ACHN (cell line): ENCODE measurements around the gene SARNP.
"Not testable (repeated sequence)": the region's sequence is repeated elsewhere in the genome, so short reads cannot be mapped to it uniquely, and the experiment has no call there.

Experiments
- DNase-seq: peaks from one replicate; pipeline ENCODE4 v3.0.0-alpha.2; 2015
- in situ Hi-C: cut with HindIII; loops from 2 replicates; pipeline ENCODE4 v1.10.0; 2017; ENCODE audit warnings: low sequenced_read_pairs, low pct_ligation_motif_present, low pct_unique_long_range_greater_than_20kb

The SARNP gene

GRCh38 chr12:55814257-55814656 is 3.3 kb downstream of the SARNP start:
- no peak for DNase-seq
- in situ Hi-C loops = no loop called here

- no peak for DNase-seq
- in situ Hi-C loops = no loop called here
These were observed 5.4 kb downstream of the SARNP start for GRCh38 chr12:55812088-55812487.

- no peak for DNase-seq
- in situ Hi-C loops = no loop called here
These were observed 8.2 kb downstream of the SARNP start for GRCh38 chr12:55809274-55809673.

GRCh38 chr12:55806982-55807381 is 10.5 kb downstream of the SARNP start:
- DNase-seq = no peak
- in situ Hi-C loops = no loop called here

DNA sequence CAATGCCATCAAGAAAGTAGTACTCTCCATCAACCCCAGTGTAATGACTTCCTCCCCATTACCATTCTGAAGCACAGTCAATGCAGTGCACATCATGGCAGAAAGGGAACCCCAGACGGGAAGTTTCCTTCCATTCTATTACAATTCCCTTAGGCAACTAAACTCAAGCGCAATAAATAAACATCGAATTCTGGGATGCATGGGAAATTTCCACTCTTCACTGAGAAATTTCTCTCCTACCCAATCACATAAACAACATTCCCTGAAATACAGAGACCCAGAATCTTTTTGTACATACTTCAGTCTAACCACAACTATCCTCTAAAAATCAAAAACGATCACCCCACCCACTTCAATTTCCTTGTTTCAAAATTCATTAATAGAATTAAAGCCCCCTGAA is 20.0 kb downstream of the SARNP start:
- no peak for DNase-seq
- in situ Hi-C loops = no loop called here

GRCh38 chr12:55797068-55797467 is 20.5 kb downstream of the SARNP start:
- DNase-seq = peak; percentile 65

DNA sequence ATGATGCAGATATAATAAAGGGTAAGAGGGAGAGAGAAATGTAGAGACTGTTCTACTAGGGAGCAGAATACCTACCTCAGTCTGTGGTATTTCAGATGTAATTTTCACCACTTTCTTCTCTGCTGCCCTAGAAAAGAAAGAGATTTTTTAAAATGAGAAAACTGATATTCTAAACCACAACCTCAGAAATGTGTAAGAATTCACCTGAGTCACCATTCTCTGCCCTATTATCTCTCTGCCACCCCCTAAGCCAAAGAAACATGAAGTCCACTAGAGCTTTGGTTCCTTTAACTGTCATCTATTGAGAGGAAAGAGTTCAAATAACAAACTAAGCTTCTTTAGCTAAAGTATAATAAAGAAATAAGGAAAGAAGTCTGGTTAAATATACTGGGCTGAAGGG is 21.6 kb downstream of the SARNP start:
- no peak for DNase-seq
- in situ Hi-C loops = no loop called here

More at GRCh38 chr12:55797068-55797467, 20.5 kb downstream of the SARNP start:
- in situ Hi-C loops = no loop called here

DNA sequence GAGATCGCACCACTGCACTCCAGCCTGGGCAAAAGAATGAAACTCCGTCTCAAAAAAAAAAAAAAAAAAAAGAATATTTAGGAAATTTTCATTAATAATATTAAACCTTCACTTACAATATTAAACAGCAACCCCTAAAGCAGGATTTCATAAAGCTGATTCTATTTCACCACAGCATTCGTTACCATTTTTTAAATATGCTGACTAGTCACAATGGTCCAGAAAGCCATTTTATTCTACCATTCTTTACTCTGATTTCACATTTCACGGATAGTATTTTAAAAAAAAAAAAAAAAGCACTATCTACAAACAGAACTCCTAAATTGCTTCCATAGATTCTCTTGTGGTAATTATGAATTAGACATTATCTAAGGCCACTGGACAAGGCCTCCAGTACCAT is 27.6 kb downstream of the SARNP start:
- in situ Hi-C loops = no loop called here
- DNase-seq = no peak

- DNase-seq = no peak
- in situ Hi-C loops = no loop called here
These were observed 28.4 kb downstream of the SARNP start for GRCh38 chr12:55789171-55789570.

- in situ Hi-C loops = no loop called here
- DNase-seq = no peak
These were observed 29.0 kb downstream of the SARNP start for GRCh38 chr12:55788546-55788945.

- in situ Hi-C loops = no loop called here
- DNase-seq = no peak
These were observed 36.8 kb downstream of the SARNP start for GRCh38 chr12:55780685-55781084.

DNA sequence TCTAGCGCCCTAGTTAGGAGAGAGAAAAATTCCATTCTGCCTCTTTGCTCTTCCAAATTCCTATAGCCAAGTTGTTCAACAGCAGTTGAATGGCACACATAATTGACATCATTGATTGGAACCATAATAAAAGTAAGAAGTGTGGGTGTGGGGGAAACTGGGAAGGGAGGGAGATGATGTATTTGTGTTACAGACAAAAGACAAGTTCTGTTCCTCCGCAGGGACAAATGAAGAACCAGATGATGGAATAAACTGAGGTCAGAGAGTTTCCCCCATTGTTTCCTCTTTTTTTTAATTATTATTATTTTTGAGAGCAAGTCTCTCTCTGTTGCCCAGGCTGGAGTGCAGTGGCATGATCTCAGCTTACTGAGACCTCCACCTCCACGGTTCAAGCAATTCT is 39.7 kb downstream of the SARNP start:
- no peak for DNase-seq
- in situ Hi-C loops = no loop called here

- in situ Hi-C loops = no loop called here
- DNase-seq = no peak
These were observed 45.8 kb downstream of the SARNP start for GRCh38 chr12:55771736-55772135.

GRCh38 chr12:55767156-55767555 is 50.4 kb downstream of the SARNP start:
- in situ Hi-C loops = no loop called here

DNA sequence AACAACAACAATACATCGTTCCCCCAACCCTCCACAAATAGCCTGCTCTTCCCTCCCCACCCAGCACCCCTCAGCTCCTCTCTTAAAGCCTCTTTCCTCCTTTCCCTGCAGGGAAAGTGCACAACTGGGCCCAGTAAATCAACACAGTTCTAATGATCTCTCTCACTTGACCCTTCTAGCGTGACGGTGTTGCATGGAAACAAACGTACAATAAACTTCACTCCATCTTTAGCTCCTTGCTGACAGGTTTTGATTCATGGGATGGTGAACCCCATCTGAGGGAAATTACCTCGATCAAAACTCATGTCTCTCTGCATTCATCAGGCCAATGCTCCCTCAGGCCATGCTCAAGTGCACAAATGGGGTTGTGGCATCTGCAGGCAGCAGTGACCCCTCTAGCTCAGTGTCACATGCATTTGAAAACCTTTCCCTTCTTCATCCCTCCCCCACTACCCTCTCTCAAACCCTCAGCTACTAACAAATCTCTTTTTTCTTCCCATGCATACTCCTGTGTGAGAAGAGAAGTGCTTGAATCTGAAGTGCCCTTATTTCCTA is 51.7 kb downstream of the SARNP start:
- in situ Hi-C loops = no loop called here
- no peak for DNase-seq

More at GRCh38 chr12:55767156-55767555, 50.4 kb downstream of the SARNP start:
- no peak for DNase-seq

DNA sequence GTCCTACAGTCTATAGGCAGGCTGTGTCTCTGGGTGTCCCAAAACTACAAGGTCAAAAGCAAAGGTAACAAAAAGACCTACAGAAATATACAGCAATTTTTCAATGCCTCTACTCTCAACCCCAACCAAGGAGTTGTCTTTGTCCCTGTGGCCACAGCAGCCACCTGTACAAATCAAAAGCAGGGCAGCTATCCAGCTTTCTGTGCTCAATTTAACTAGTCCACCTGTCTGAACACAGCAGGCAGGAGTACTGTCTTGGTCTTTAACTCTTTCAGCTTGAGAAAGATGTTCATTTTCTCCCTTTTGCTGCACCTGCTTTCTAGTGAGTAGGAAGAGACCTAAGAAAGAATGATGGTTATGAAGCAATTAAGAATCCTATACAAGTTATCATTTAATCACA is 54.9 kb downstream of the SARNP start:
- no peak for DNase-seq
- in situ Hi-C loops = no loop called here

GRCh38 chr12:55760663-55761062 is 56.9 kb downstream of the SARNP start:
- DNase-seq = no peak
- in situ Hi-C loops = no loop called here

- DNase-seq, in situ Hi-C loops: not testable (repeated sequence)
These were observed 58.9 kb downstream of the SARNP start for GRCh38 chr12:55758575-55758974.

DNA sequence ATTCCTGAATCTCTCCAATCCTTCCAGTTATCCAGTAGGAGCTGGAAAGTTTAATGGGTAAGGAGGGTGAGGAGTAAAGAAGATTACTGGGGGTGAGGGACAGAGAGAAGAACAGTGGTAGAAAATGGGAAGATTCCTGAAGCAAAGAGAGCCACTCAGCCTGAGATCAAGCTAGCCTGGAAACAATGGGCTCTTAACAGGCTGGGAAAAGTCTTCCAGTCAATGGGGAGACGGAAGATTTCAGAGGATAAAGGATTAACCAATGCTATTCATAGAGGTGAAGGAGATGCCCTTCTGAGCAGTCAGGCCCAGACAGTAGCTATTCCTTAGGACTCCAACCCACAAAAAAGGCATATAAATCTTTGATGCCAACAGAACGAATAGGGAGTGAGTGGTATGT is 59.8 kb downstream of the SARNP start:
- in situ Hi-C loops = no loop called here
- DNase-seq = no peak

DNA sequence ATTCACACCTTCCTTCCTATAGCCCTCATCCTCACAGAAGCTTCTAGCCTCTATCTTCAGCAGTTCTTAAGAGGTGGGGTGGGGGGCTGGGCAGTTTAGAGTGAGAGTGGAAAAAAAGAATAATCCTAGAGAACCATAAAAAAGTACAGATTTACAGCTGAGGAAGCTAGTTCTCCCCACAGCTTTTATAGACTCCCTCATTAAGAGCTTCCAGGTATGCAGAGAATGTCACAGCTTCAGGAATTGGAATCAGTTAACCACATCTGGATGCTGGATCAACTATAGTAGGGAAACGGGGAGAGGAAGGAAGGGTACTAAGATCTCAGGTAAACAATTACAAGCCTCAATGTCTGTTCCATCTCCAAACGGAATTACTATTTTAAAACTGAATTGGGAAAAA is 62.3 kb downstream of the SARNP start:
- in situ Hi-C loops = no loop called here
- no peak for DNase-seq
